Uterus (tissue), 2 donors: ENCODE results near the gene CDKN1B.

Experiments
- POLR2A ChIP-seq, 2 donors: fragments of 450-650 bp; IDR thresholded peaks; one replicate each; pipeline ENCODE4 v1.6.1; 2016; ENCODE audit warnings: antibody characterized with exemption in 2 of 2, mild to moderate bottlenecking in 1 of 2, moderate library complexity in 1 of 2
- TF ChIP-seq, protein P1 (sequence below), 4 experiments: fragments of 200-600 bp in 2 of 4; fragments of 450-650 bp in 2 of 4; sonication (generic) in 2 of 4; IDR thresholded peaks; one replicate each; pipeline ENCODE4 v1.5.1; 2016 to 2019; ENCODE audit warnings: antibody characterized with exemption in 4 of 4, mild to moderate bottlenecking in 2 of 4, moderate library complexity in 1 of 4

GRCh38 chr12:12681061-12681765 is 36.0 kb upstream of the CDKN1B start:
- TF ChIP-seq, protein P1, sequence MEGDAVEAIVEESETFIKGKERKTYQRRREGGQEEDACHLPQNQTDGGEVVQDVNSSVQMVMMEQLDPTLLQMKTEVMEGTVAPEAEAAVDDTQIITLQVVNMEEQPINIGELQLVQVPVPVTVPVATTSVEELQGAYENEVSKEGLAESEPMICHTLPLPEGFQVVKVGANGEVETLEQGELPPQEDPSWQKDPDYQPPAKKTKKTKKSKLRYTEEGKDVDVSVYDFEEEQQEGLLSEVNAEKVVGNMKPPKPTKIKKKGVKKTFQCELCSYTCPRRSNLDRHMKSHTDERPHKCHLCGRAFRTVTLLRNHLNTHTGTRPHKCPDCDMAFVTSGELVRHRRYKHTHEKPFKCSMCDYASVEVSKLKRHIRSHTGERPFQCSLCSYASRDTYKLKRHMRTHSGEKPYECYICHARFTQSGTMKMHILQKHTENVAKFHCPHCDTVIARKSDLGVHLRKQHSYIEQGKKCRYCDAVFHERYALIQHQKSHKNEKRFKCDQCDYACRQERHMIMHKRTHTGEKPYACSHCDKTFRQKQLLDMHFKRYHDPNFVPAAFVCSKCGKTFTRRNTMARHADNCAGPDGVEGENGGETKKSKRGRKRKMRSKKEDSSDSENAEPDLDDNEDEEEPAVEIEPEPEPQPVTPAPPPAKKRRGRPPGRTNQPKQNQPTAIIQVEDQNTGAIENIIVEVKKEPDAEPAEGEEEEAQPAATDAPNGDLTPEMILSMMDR (IDR thresholded peaks at IDR 0.05), result no peak
- TF ChIP-seq POLR2A (IDR thresholded peaks at IDR 0.05), result no peak
